RCC 7860 (cell line): ENCODE measurements around the gene CD81.
A peak's percentile ranks its signal among the peaks of the same experiment; 100 is the strongest.

Source experiments
- DNase-seq: peaks from one replicate; pipeline ENCODE4 v3.0.0-alpha.2; 2015; ENCODE audit warnings: low spot score
- FAIRE-seq: peaks from 2 replicates; lab custom pipeline; 2012; peaks lifted over from hg19 to GRCh38; lab: Jason Lieb, UNC

Gene CD81

GRCh38 chr11:2388431-2389376 is 11.6 kb downstream of the CD81 start:
- FAIRE-seq (no peak), DNase-seq (no peak)

- DNase-seq, result no peak
- FAIRE-seq, result no peak
These were observed 12.4 kb downstream of the CD81 start for GRCh38 chr11:2389377-2390026.

- no peak for DNase-seq
- FAIRE-seq, result no peak
These were observed 13.1 kb downstream of the CD81 start for GRCh38 chr11:2390091-2390724.

- peak; percentile 10 for DNase-seq
- no peak for FAIRE-seq
These were observed 13.6 kb downstream of the CD81 start for GRCh38 chr11:2390725-2391151.

GRCh38 chr11:2391181-2391975 is 14.3 kb downstream of the CD81 start:
- DNase-seq (no peak), FAIRE-seq (no peak)

GRCh38 chr11:2392241-2392959 is 15.3 kb downstream of the CD81 start:
- DNase-seq, result no peak
- FAIRE-seq, result no peak

- FAIRE-seq (no peak), DNase-seq (no peak)
These were observed 16.2 kb downstream of the CD81 start for GRCh38 chr11:2393111-2393868.

GRCh38 chr11:2393941-2394817 is 17.1 kb downstream of the CD81 start:
- no peak for DNase-seq
- no peak for FAIRE-seq

- FAIRE-seq (no peak), DNase-seq (no peak)
These were observed 17.7 kb downstream of the CD81 start for GRCh38 chr11:2394818-2395105.

- DNase-seq, result no peak
- FAIRE-seq, result no peak
These were observed 18.2 kb downstream of the CD81 start for GRCh38 chr11:2395211-2395730.

GRCh38 chr11:2395856-2396255 is 18.7 kb downstream of the CD81 start:
- no peak for FAIRE-seq

GRCh38 chr11:2396471-2396870 is 19.4 kb downstream of the CD81 start:
- DNase-seq, result no peak
- FAIRE-seq, result no peak

More at GRCh38 chr11:2395856-2396255, 18.7 kb downstream of the CD81 start:
- DNase-seq, result no peak

GRCh38 chr11:2397005-2397404 is 19.9 kb downstream of the CD81 start:
- FAIRE-seq (no peak), DNase-seq (no peak)

GRCh38 chr11:2398664-2399355 is 21.7 kb downstream of the CD81 start:
- FAIRE-seq (no peak), DNase-seq (no peak)

GRCh38 chr11:2399488-2400068 is 22.5 kb downstream of the CD81 start:
- FAIRE-seq (no peak), DNase-seq (no peak)

- FAIRE-seq, result peak; percentile 88
- DNase-seq, result peak; percentile 99
These were observed 23.1 kb downstream of the CD81 start, which contains the start of gene TSSC4 for GRCh38 chr11:2400069-2400761. Gene TSSC4, plus strand, starts transcription at chr11:2400750. Its CDS starts 1,884 bp downstream, at chr11:2402634.
